Thyroid gland (tissue), 4 donors: ENCODE data around the gene TNFSF15. TPM values are rescaled to one million over a fixed set of nuclear protein-coding genes. Genes with fewer than 3 reads are reported as not detected.

Source experiments
- DNase-seq, 2 donors: peaks; one replicate each; pipeline ENCODE4 v3.0.0-alpha.2; 2019
- H3K27ac ChIP-seq, 3 donors: fragments of 200-600 bp; sonication (generic); 1 replicate in 2 of 3; 2 replicates in 1 of 3; pipeline ENCODE4 v1.5.1; 2016 to 2019; ENCODE audit warnings: mild to moderate bottlenecking in 1 of 3, moderate library complexity in 1 of 3
- H3K27me3 ChIP-seq: fragments of 200-600 bp; sonication (generic); one replicate; pipeline ENCODE4 v1.5.1; 2019
- H3K36me3 ChIP-seq, 2 donors: fragments of 200-600 bp; sonication (generic); one replicate each; pipeline ENCODE4 v1.5.1; 2016 to 2019
- H3K4me1 ChIP-seq, 2 donors: fragments of 200-600 bp; sonication (generic); one replicate each; pipeline ENCODE4 v1.5.1; 2017 to 2019
- H3K4me3 ChIP-seq, 3 donors: fragments of 200-600 bp; sonication (generic); replicated peaks in 1 of 3; 1 replicate in 2 of 3; 2 replicates in 1 of 3; pipeline ENCODE4 v1.5.1; 2016; ENCODE audit warnings: mild to moderate bottlenecking in 1 of 3
- H3K9me3 ChIP-seq: fragments of 200-600 bp; sonication (generic); one replicate; pipeline ENCODE4 v1.5.1; 2017
- POLR2A ChIP-seq, 2 donors: fragments of 450-650 bp; IDR thresholded peaks; one replicate each; pipeline ENCODE4 v1.6.1; 2017; ENCODE audit warnings: antibody characterized with exemption in 2 of 2, mild to moderate bottlenecking in 2 of 2, moderate library complexity in 1 of 2
- WGBS, 2 donors: methylation state at CpG; one replicate each; pipeline ENCODE4 v1.1.5; 2017; 5-methylcytosine and 5-hydroxymethylcytosine counted together
- intact Hi-C: fragments of 100-400 bp; cut with DNase I; formaldehyde crosslinking; loops from one replicate; pipeline ENCODE4 v1.15.1; 2023
- total RNA-seq, 4 donors: library from RNA; depleted of rRNA; stranded (reverse); fragments of >200 nt; gene quantifications; one replicate each; pipeline ENCODE4 v1.2.3, GENCODE V29; 2016
- TF ChIP-seq, protein P1 (sequence below), 6 experiments: fragments of 200-600 bp in 3 of 6; fragments of 450-650 bp in 3 of 6; sonication (generic) in 3 of 6; IDR thresholded peaks; one replicate each; pipeline ENCODE4 v1.5.1; 2016 to 2019; ENCODE audit warnings: antibody characterized with exemption in 6 of 6, mild to moderate bottlenecking in 2 of 6, inconsistent platforms in 1 of 6, moderate library complexity in 1 of 6

Gene TNFSF15
- total RNA-seq, 4 donors from 2014 or later = 1.1 to 4.3 (median 2.6) TPM

DNA sequence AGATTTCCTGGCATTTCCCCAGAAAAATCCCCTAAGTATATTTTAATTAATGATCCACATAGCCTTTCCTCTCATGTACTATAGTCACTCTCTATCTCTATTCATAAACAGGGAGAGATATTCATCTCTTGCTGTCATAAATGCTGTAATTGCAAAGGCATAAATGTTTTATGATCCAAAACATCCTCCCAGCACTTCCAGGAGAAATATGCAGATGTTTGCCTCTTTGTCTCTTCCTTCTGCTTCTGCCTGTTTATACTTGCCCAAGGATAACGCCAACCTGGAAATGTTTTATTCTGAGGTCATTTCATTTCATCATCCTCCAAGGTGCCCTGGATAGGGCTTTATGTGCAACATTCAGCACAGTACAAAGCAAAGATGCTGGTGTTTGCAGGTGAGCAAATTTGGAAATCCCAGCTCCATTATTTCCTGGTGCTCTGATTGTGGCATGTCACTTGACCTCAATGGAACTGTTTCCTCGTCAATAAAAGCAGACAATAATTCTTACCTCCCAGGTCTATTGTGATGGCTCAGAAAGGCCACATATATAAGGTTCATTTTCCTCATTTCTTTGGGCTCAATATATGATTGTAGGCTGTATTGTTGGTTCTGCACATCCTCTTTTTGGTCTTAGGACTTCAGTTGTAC, 6.9 kb downstream of the TNFSF15 start:
- TF ChIP-seq, protein P1, sequence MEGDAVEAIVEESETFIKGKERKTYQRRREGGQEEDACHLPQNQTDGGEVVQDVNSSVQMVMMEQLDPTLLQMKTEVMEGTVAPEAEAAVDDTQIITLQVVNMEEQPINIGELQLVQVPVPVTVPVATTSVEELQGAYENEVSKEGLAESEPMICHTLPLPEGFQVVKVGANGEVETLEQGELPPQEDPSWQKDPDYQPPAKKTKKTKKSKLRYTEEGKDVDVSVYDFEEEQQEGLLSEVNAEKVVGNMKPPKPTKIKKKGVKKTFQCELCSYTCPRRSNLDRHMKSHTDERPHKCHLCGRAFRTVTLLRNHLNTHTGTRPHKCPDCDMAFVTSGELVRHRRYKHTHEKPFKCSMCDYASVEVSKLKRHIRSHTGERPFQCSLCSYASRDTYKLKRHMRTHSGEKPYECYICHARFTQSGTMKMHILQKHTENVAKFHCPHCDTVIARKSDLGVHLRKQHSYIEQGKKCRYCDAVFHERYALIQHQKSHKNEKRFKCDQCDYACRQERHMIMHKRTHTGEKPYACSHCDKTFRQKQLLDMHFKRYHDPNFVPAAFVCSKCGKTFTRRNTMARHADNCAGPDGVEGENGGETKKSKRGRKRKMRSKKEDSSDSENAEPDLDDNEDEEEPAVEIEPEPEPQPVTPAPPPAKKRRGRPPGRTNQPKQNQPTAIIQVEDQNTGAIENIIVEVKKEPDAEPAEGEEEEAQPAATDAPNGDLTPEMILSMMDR (IDR thresholded peaks at IDR 0.05) = no peak
- TF ChIP-seq POLR2A (IDR thresholded peaks at IDR 0.05) = no peak
- Histone ChIP-seq H3K27ac (no peak overlapping the region), H3K4me1 (peaks cover 0 to 10% of the 10 kb centered on the region in 2 donors), H3K4me3 (no peak overlapping the region), H3K9me3 (no peaks in the 10 kb centered on the region), H3K27me3 (no peaks in the 10 kb centered on the region), H3K36me3 (no peaks in the 10 kb centered on the region)
- DNase-seq = no peak
- 79% methylated on average over 2 of the region's 2 CpGs for WGBS, 2 donors
- intact Hi-C loops = no loop called here

DNA sequence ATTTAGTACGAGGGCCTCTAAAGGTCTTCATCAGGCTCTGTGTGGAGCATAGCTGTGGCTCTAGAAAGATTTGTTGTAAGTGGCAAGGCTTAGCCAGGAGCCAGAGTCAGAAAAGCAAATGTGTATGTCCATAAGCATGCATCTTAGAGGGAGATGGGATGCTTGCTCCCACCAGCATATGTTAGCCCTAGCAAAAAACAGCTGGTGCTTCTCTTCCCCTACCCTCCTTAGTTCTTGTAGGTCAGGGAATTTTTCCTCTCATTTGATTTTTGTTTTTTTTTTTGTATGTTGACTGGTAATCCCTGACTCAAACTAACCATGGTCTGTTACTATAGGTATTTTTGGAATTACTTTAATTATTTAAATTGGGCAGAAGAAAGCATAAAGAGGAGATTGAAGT, 7.7 kb downstream of the TNFSF15 start:
- H3K9me3 ChIP-seq = no peaks in the 10 kb centered on the region
- DNase-seq = no peak
- WGBS, 2 donors = 85 to 88% methylated on average over 1 of the region's 1 CpG
- no peaks in the 10 kb centered on the region for H3K36me3 ChIP-seq
- peaks cover 0 to 10% of the 10 kb centered on the region in 2 donors for H3K4me1 ChIP-seq
- H3K27me3 ChIP-seq = no peaks in the 10 kb centered on the region
- no peak overlapping the region for H3K4me3 ChIP-seq
- H3K27ac ChIP-seq = no peak overlapping the region
- TF ChIP-seq, protein P1 (IDR thresholded peaks at IDR 0.05) = no peak
- no peak for TF ChIP-seq POLR2A (IDR thresholded peaks at IDR 0.05)
- intact Hi-C loops = no loop called here

DNA sequence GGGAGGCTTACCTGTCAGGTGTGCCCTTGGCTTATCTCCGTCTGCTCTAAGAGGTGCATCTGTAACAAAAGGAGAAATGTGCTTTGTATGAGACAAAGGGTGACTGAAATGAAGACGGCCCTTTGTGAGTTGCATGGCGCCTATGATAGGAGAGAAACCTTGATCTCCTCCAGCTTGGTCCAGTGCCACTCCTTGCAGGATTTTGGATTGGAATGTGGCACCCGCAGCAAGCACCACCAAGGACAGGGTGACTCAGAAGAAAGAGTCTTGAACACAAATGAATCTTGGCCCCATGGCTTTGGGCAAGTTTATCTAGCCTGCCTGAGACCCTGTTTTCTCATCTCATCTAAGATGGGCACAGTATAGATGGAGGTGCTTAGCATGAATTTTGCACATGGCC, 13.4 kb downstream of the TNFSF15 start:
- DNase-seq = no peak
- intact Hi-C loops = no loop called here
- no peak overlapping the region for H3K4me3 ChIP-seq
- no peaks in the 10 kb centered on the region for H3K27me3 ChIP-seq
- no peak overlapping the region for H3K27ac ChIP-seq
- no peaks in the 10 kb centered on the region for H3K36me3 ChIP-seq
- WGBS, 2 donors = 96 to 99% methylated on average over 4 of the region's 4 CpGs
- TF ChIP-seq, protein P1 (IDR thresholded peaks at IDR 0.05) = no peak
- no peak for TF ChIP-seq POLR2A (IDR thresholded peaks at IDR 0.05)
- no peaks in the 10 kb centered on the region for H3K9me3 ChIP-seq
- peaks cover 0 to 11% of the 10 kb centered on the region in 2 donors for H3K4me1 ChIP-seq

DNA sequence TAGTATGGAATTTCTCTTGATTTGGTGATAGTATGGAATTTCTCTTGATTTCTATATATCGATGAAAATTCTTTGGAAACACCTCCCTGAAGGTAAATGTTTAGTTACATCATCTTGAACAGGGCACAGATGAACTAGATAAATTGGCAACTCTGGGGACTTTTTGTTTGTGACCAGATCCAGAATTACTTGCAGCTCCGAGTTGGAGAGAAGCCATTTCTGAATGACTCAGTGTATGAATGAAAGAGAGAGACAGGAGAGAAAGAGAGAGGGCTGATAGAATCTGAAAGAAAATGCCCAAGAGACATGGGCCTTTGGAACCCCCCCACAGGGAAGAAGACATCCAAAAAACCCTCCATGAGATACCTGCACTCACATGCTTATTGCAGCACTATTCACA, 14.1 kb downstream of the TNFSF15 start:
- TF ChIP-seq POLR2A (IDR thresholded peaks at IDR 0.05) = no peak
- TF ChIP-seq, protein P1 (IDR thresholded peaks at IDR 0.05) = no peak
- intact Hi-C loops = no loop called here
- DNase-seq = no peak
- Histone ChIP-seq H3K27me3 (no peaks in the 10 kb centered on the region), H3K27ac (no peak overlapping the region), H3K36me3 (no peaks in the 10 kb centered on the region), H3K9me3 (no peaks in the 10 kb centered on the region), H3K4me3 (no peak overlapping the region), H3K4me1 (peaks cover 0 to 11% of the 10 kb centered on the region in 2 donors)
- WGBS, 2 donors = 91 to 95% methylated on average over 2 of the region's 2 CpGs

DNA sequence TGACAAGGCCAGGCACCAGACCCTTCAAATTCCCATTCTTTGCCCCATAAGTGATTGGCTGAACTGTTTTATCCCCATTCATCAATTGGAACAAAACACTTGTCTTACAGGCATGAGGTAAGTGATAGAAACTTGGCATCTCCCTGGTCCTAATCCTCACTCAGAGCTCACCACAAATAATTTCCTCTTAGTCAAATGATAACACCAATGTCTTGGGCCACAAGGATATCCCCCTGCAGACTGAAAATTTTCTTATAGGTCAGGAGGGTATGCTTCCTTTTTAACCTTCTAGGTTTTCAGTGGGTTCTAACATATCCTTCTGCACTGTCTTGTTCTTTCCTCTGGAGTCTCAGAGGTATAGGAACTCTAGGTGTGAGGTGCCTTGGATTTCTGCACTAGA, 14.5 kb downstream of the TNFSF15 start:
- no peak for DNase-seq
- H3K4me3 ChIP-seq = no peak overlapping the region
- peaks cover 0 to 11% of the 10 kb centered on the region in 2 donors for H3K4me1 ChIP-seq
- no peaks in the 10 kb centered on the region for H3K27me3 ChIP-seq
- H3K36me3 ChIP-seq = no peaks in the 10 kb centered on the region
- no peak overlapping the region for H3K27ac ChIP-seq
- intact Hi-C loops = no loop called here
- no peaks in the 10 kb centered on the region for H3K9me3 ChIP-seq
- TF ChIP-seq POLR2A (IDR thresholded peaks at IDR 0.05) = no peak
- TF ChIP-seq, protein P1 (IDR thresholded peaks at IDR 0.05) = no peak
